ENCODE measurements around the gene RAMP3. TPM values are rescaled to one million over a fixed set of nuclear protein-coding genes. Genes with fewer than 3 reads are reported as not detected.

Gene RAMP3
- total and polyA plus RNA-seq, 9 of the 15 experiments (the other 6 are each of a cell fraction or from before 2014, with no cell fraction given): not detected

- TF ChIP-seq DIDO1 (tag; IDR thresholded peaks at IDR 0.05; ENCODE audit: low read depth): no peak
- TF ChIP-seq GABPA (tag; conservative IDR thresholded peaks at IDR 0.05; ENCODE audit: low read depth): no peak
- TF ChIP-seq ZKSCAN1 (IDR thresholded peaks at IDR 0.05; ENCODE audit: low read depth, low read length): no peak
- TF ChIP-seq, protein P1, sequence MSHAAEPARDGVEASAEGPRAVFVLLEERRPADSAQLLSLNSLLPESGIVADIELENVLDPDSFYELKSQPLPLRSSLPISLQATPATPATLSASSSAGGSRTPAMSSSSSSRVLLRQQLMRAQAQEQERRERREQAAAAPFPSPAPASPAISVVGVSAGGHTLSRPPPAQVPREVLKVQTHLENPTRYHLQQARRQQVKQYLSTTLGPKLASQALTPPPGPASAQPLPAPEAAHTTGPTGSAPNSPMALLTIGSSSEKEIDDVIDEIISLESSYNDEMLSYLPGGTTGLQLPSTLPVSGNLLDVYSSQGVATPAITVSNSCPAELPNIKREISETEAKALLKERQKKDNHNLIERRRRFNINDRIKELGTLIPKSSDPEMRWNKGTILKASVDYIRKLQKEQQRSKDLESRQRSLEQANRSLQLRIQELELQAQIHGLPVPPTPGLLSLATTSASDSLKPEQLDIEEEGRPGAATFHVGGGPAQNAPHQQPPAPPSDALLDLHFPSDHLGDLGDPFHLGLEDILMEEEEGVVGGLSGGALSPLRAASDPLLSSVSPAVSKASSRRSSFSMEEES (CRISPR knock-in tag; IDR thresholded peaks at IDR 0.05): no peak
- no peak for TF ChIP-seq DMBX1 (CRISPR knock-in tag; IDR thresholded peaks at IDR 0.05; ENCODE audit: borderline replicate concordance)
- TF ChIP-seq BRD9 (IDR thresholded peaks at IDR 0.05; ENCODE audit: low read depth, partially characterized antibody): no peak
- no peak for TF ChIP-seq CBFB (CRISPR knock-in tag; IDR thresholded peaks at IDR 0.05)
- TF ChIP-seq NKRF (IDR thresholded peaks at IDR 0.05; ENCODE audit: borderline replicate concordance): no peak
- TF ChIP-seq MAFG (tag; conservative IDR thresholded peaks at IDR 0.05): no peak
- TF ChIP-seq RBFOX2 (IDR thresholded peaks at IDR 0.05; ENCODE audit: low read depth, low read length): no peak
- no peak for TF ChIP-seq GABPB1 (CRISPR knock-in tag; IDR thresholded peaks at IDR 0.05)
- TF ChIP-seq PKNOX1 (IDR thresholded peaks at IDR 0.05): no peak
- no peak for TF ChIP-seq HNRNPH1 (optimal IDR thresholded peaks at IDR 0.05; ENCODE audit: low read depth, low read length)
- TF ChIP-seq NFIX (CRISPR knock-in tag; IDR thresholded peaks at IDR 0.05; ENCODE audit: low read depth): no peak
- TF ChIP-seq RCOR1 (IDR thresholded peaks at IDR 0.05; ENCODE audit: borderline replicate concordance in 1 of 2, low read depth in 2 of 2, low read length in 2 of 2): 0 out of 4 replicates have a peak, but pooled peaks of 1 of the 2 experiments have one; percentile 39
- no peak for TF ChIP-seq ZC3H11A (IDR thresholded peaks at IDR 0.05; ENCODE audit: low read depth, low read length)
- TF ChIP-seq POLR2B (IDR thresholded peaks at IDR 0.05; ENCODE audit: low read depth, partially characterized antibody): no peak
- no peak for TF ChIP-seq CCNT2 (IDR thresholded peaks at IDR 0.05; ENCODE audit: borderline replicate concordance, extremely low read depth, insufficient read length, low read depth, low read length)
- TF ChIP-seq, protein P2, sequence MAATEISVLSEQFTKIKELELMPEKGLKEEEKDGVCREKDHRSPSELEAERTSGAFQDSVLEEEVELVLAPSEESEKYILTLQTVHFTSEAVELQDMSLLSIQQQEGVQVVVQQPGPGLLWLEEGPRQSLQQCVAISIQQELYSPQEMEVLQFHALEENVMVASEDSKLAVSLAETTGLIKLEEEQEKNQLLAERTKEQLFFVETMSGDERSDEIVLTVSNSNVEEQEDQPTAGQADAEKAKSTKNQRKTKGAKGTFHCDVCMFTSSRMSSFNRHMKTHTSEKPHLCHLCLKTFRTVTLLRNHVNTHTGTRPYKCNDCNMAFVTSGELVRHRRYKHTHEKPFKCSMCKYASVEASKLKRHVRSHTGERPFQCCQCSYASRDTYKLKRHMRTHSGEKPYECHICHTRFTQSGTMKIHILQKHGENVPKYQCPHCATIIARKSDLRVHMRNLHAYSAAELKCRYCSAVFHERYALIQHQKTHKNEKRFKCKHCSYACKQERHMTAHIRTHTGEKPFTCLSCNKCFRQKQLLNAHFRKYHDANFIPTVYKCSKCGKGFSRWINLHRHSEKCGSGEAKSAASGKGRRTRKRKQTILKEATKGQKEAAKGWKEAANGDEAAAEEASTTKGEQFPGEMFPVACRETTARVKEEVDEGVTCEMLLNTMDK (IDR thresholded peaks at IDR 0.05; ENCODE audit: borderline replicate concordance, insufficient read depth, low read depth, low read length, poor library complexity, severe bottlenecking): peak; percentile 9
- TF ChIP-seq HCFC1 (IDR thresholded peaks at IDR 0.05; ENCODE audit: low read depth, low read length): no peak
These were observed 71.7 kb downstream of the RAMP3 start (continued) for GRCh38 chr7:45229156-45229920.
